Panc1 (cell line): ENCODE data around the gene MTA3.

Experiments used
- CTCF ChIP-seq: fragments of 450-650 bp; IDR thresholded peaks from 2 replicates; pipeline ENCODE4 v1.5.1; 2017; ENCODE audit warnings: mild to moderate bottlenecking
- REST ChIP-seq, 2 experiments: IDR thresholded peaks; 2 replicates each; pipeline ENCODE4 v1.6.1; 2011 to 2012; ENCODE audit warnings: low read depth in 2 of 2, control low read depth in 1 of 2, low read length in 1 of 2, mild to moderate bottlenecking in 1 of 2, moderate library complexity in 1 of 2; ENCODE audit not compliant: insufficient read depth in 1 of 2

DNA sequence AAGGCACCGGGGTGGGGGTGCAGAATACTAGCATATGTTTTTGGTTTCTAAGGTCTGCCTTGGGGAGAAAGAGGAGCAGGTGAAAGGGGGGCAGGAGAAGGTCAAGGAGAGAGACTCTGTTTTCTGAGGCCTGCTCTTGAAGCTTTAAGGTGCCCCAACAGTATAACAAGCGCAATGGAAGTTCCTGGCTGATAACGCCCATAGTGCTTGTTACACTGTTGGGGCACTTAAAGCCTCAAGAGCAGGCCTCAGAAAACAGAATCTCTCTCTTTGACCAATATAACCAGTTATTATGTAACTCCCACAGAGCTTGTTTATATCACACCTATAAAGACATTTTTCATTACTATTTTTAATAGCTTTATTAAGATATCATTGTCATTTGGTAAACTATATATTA, 179.0 kb downstream of the MTA3 start:
- no peak for TF ChIP-seq CTCF
- no peak for TF ChIP-seq REST (IDR thresholded peaks at IDR 0.05; ENCODE audit: insufficient read depth in 1 of 2, low read depth in 2 of 2, low read length in 1 of 2)
